Testis (tissue), 3 donors: ENCODE data around the gene OXCT2. TPM values are rescaled to one million over a fixed set of nuclear protein-coding genes. Genes with fewer than 3 reads are reported as not detected.

Experiments
- DNase-seq: peaks from one replicate; pipeline ENCODE4 v3.0.0-alpha.2; 2019
- H3K27ac ChIP-seq, 2 donors: fragments of 200-600 bp; sonication (generic); one replicate each; pipeline ENCODE4 v1.5.1; 2019
- H3K27me3 ChIP-seq: fragments of 200-600 bp; sonication (generic); one replicate; pipeline ENCODE4 v1.5.1; 2019
- H3K36me3 ChIP-seq: fragments of 200-600 bp; sonication (generic); one replicate; pipeline ENCODE4 v1.5.1; 2017; ENCODE audit warnings: low read depth; ENCODE audit errors: missing control alignments
- H3K4me1 ChIP-seq: fragments of 200-600 bp; sonication (generic); one replicate; pipeline ENCODE4 v1.5.1; 2019
- H3K4me3 ChIP-seq, 2 donors: fragments of 200-600 bp; sonication (generic); one replicate each; pipeline ENCODE4 v1.5.1; 2017 to 2019
- H3K9me3 ChIP-seq: fragments of 200-600 bp; sonication (generic); one replicate; pipeline ENCODE4 v1.5.1; 2017
- POLR2A ChIP-seq: fragments of 450-650 bp; IDR thresholded peaks from one replicate; pipeline ENCODE4 v1.6.1; 2017; ENCODE audit warnings: antibody characterized with exemption, mild to moderate bottlenecking, moderate library complexity
- WGBS, 2 donors: methylation state at CpG; one replicate each; pipeline ENCODE4 v1.1.5; 2018; 5-methylcytosine and 5-hydroxymethylcytosine counted together
- intact Hi-C: fragments of 100-400 bp; cut with DNase I; formaldehyde crosslinking; loops from one replicate; pipeline ENCODE4 v1.15.1; 2023; ENCODE audit warnings: low total_unique reads
- polyA plus RNA-seq: library from polyadenylated mRNA; stranded (reverse); fragments of 350-450 nt; fragmentation: Illumina TruSeq; extraction: RNeasy Lipid Tissue Mini Kit (QIAGEN cat#74804); gene quantifications from one replicate; pipeline ENCODE4 v1.2.3, GENCODE V29; 2014; ENCODE audit warnings: low read depth, low replicate concordance; ENCODE audit not compliant: insufficient read depth
- total RNA-seq, 2 donors: library from RNA; depleted of rRNA; stranded (reverse); fragments of >200 nt; gene quantifications; one replicate each; pipeline ENCODE4 v1.2.3, GENCODE V29; 2016
- TF ChIP-seq, protein P1 (sequence below), 3 experiments: fragments of 450-650 bp in 2 of 3; fragments of 200-600 bp in 1 of 3; sonication (generic) in 1 of 3; IDR thresholded peaks; one replicate each; pipeline ENCODE4 v1.5.1; 2016 to 2019; ENCODE audit warnings: antibody characterized with exemption in 3 of 3, mild to moderate bottlenecking in 2 of 3, moderate library complexity in 1 of 3

The OXCT2 gene
- total and polyA plus RNA-seq, 3 donors from 2014 or later = 28.6 to 90.0 (median 78.8) TPM

DNA sequence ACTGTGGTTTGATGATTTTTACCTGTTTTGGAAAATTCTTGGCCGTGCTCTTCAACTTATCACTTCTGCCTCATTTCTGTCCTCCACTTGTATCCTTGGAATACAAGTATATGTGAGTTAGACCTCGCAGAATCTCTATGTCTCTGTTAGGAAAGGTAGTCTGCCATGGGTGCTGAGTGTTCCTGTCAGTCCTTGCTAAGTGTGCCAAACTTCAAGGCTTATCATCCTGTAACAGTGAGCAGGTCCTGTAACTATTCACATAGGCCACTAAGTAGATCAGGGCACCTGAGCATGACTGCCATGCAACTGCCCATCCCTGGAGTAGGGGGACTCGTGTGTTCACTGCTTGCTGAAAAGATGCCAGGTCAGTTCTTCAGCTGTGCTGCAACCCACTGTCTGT is 41.8 kb upstream of the OXCT2 start:
- Histone ChIP-seq H3K36me3 (no peaks in the 10 kb centered on the region), H3K27me3 (no peaks in the 10 kb centered on the region), H3K27ac (no peak overlapping the region), H3K4me3 (no peak overlapping the region), H3K9me3 (no peaks in the 10 kb centered on the region), H3K4me1 (no peaks in the 10 kb centered on the region)
- no peak for DNase-seq
- intact Hi-C loops = no loop called here
- TF ChIP-seq, protein P1, sequence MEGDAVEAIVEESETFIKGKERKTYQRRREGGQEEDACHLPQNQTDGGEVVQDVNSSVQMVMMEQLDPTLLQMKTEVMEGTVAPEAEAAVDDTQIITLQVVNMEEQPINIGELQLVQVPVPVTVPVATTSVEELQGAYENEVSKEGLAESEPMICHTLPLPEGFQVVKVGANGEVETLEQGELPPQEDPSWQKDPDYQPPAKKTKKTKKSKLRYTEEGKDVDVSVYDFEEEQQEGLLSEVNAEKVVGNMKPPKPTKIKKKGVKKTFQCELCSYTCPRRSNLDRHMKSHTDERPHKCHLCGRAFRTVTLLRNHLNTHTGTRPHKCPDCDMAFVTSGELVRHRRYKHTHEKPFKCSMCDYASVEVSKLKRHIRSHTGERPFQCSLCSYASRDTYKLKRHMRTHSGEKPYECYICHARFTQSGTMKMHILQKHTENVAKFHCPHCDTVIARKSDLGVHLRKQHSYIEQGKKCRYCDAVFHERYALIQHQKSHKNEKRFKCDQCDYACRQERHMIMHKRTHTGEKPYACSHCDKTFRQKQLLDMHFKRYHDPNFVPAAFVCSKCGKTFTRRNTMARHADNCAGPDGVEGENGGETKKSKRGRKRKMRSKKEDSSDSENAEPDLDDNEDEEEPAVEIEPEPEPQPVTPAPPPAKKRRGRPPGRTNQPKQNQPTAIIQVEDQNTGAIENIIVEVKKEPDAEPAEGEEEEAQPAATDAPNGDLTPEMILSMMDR (IDR thresholded peaks at IDR 0.05) = no peak
- no peak for TF ChIP-seq POLR2A
- 72 to 82% methylated on average over 3 of the region's 3 CpGs for WGBS, 2 donors

DNA sequence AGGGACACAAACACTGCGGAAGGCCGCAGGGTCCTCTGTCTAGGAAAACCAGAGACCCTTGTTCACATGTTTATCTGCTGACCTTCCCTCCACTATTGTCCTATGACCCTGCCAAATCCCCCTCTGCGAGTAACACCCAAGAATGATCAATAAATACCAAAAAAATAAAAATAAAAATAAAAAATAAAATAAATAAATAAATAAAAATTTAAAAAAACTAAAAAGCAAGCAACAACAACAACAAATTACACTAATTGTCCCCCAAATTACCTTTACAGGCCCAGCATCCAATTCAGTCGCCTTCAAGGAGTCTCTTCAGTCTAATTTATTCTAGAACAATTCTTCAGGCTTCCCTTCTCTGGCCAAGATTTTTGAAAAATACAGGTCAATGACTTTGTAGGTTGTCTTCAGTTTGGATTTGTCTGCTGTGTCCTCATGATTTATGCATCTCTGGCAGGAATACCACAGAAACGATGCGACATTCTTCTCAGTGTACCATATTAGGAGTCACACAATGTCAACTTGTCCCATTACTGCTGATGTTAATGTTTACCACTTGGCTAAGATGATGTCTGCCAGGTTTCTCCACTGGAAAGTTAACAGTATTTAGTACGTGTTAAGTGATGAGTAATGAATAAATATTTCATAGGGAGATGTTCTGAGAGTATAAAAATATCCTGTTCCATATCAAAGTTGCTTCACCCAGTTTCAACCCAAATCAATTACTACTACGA is 37.8 kb upstream of the OXCT2 start:
- 81 to 82% methylated on average over 6 of the region's 8 CpGs for WGBS, 2 donors
- Histone ChIP-seq H3K27me3 (no peaks in the 10 kb centered on the region), H3K36me3 (no peaks in the 10 kb centered on the region), H3K27ac (no peak overlapping the region), H3K4me3 (no peak overlapping the region), H3K9me3 (no peaks in the 10 kb centered on the region), H3K4me1 (no peaks in the 10 kb centered on the region)
- intact Hi-C loops = no loop called here
- DNase-seq = no peak
- TF ChIP-seq, protein P1 (IDR thresholded peaks at IDR 0.05) = no peak
- no peak for TF ChIP-seq POLR2A

DNA sequence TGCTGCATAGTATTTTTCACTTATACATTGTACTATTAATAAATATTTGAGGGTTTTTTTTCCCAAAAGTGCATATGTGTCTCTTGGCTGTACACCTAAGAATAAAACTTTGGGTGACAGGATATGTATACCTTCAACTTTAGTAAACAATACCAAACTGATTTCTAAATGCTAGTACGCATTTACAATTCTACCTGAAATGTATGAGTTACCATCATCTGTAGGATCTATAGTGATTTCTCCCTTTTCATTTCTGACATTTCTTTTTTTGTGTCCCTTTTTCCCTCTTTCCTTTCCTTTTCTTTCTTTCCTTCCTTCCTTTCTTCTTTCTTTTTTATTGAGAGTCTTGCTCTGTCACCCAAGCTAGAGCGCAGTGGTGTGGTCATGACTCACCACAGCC is 34.2 kb upstream of the OXCT2 start:
- intact Hi-C loops = no loop called here
- no peaks in the 10 kb centered on the region for H3K36me3 ChIP-seq
- 96 to 100% methylated on average over 2 of the region's 2 CpGs for WGBS, 2 donors
- H3K27me3 ChIP-seq = no peaks in the 10 kb centered on the region
- TF ChIP-seq POLR2A = no peak
- TF ChIP-seq, protein P1 (IDR thresholded peaks at IDR 0.05) = no peak
- H3K4me1 ChIP-seq = no peaks in the 10 kb centered on the region
- no peak overlapping the region for H3K4me3 ChIP-seq
- no peak overlapping the region for H3K27ac ChIP-seq
- DNase-seq = no peak
- H3K9me3 ChIP-seq = no peaks in the 10 kb centered on the region

DNA sequence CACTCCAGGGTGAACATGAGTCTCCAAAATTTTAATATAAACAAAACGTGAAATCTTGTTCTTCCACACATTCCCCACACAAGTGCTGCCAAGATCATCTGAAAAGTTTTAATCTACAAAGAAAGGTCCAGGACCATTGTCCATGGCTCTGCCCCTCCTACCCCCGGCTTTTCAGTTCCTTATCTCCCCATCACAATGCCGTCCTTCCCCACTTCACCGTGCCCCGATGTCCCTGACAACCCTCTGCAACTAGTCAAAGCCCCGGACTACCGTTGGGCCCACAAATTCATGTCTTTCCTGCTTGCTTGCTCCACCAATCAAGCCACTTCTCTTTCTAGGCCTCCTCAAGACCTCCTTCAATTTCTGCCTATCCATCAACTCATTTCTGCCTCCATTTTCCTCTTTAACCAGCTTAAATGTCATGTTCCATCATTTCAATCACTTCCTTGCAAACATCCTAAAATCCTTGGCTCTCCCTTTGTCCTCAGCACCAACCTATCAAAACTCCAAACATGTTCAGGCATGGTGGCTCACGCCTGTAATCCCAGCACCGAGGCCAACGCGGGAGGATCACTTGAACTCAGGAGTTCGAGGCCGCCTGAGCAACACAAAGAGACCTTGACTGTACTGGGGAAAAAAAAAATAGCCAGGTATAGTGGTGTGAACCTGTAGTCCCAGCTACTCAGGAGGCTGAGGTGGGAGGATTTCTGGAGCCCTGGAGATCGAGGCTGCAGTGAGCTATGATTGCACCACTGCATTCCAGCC is 31.5 kb upstream of the OXCT2 start:
- Histone ChIP-seq H3K4me3 (no peak overlapping the region), H3K27me3 (no peaks in the 10 kb centered on the region), H3K4me1 (no peaks in the 10 kb centered on the region), H3K36me3 (no peaks in the 10 kb centered on the region), H3K27ac (no peak overlapping the region), H3K9me3 (no peaks in the 10 kb centered on the region)
- no peak for TF ChIP-seq POLR2A
- TF ChIP-seq, protein P1 (IDR thresholded peaks at IDR 0.05) = no peak
- 87 to 93% methylated on average over 14 of the region's 14 CpGs for WGBS, 2 donors
- no peak for DNase-seq
- intact Hi-C loops = no loop called here
